GM18511 (cell line): ENCODE results near the gene IRX1.

Experiments
- ATAC-seq: cut with Tn5 transposase; IDR thresholded peaks from one replicate; pipeline ENCODE4 v1.9.1; 2021; ENCODE audit warnings: mild to moderate bottlenecking, moderate library complexity; ENCODE audit not compliant: unreplicated experiment

The IRX1 gene

DNA sequence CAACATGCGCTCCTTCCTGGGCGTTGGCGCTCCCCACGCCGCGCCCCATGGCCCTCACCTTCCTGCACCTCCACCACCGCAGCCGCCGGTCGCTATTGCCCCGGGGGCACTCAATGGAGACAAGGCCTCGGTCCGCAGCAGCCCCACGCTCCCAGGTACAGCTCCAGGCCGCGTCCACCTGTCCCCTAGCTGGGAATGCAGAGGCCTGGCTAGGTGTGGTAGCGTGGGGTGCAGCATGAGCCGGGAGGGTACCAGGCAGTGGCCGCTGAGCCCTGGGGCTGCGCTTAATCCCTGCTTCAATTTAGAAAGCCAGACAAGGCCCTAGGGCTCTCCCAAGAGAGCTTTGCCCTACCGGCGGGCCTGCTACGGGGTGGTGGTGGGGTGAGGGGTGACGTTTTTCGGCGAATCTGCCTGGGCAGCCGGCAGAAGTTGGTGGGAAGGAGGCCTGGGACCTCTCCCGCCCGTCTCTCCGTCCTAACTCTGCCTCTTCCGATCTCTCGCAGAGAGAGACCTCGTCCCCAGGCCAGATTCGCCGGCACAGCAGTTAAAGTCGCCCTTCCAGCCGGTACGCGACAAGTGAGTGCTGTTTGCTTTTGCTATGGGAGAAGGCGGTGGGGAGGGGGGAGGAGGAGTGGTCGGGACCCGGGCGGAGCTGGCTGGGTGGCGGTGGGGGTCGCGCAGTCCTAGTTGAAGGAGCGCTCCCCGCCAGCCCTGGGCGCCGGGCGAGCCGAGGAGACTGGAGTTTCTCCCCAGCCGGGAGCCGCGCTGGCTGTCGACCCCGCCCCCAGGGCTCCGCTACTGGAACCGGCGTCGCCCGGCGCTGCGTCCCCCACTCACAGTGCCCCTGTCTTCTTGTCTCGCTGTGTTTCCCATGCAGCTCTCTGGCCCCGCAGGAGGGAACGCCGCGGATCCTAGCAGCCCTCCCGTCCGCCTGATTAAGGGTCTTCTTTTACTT is 4.8 kb downstream of the IRX1 start:
- ATAC-seq, result no peak

DNA sequence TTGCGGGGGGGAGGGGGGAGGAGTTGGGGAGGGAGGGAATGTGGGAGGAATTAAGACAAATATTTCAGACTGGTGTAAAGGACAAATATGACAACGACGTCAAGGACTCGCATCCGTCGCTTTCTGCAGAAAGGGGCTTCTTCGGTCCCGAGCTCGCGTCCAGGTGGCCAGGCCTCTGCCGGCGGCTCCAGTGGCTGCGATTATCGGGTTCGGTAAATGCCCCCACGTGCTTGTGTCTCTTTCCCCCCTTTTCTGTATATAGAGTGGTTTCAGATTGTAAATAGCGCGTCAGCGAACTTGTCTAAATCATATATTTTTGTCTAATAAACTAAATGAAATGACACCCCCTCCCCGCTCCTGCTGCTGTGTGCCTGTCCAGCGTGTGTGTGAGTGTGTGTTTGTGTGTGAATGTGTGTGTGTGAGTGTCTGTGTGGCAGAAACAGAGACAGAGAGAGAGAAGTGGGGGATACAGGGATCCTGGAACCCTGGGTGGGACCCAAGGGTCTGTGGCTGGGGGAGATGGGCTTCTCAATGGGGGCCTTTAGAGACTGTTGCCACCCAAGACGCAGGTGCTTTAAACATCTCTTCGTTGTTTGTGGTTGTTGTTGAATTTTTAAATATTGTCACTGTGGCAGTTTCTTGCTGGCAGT is 5.6 kb downstream of the IRX1 start:
- no peak for ATAC-seq

DNA sequence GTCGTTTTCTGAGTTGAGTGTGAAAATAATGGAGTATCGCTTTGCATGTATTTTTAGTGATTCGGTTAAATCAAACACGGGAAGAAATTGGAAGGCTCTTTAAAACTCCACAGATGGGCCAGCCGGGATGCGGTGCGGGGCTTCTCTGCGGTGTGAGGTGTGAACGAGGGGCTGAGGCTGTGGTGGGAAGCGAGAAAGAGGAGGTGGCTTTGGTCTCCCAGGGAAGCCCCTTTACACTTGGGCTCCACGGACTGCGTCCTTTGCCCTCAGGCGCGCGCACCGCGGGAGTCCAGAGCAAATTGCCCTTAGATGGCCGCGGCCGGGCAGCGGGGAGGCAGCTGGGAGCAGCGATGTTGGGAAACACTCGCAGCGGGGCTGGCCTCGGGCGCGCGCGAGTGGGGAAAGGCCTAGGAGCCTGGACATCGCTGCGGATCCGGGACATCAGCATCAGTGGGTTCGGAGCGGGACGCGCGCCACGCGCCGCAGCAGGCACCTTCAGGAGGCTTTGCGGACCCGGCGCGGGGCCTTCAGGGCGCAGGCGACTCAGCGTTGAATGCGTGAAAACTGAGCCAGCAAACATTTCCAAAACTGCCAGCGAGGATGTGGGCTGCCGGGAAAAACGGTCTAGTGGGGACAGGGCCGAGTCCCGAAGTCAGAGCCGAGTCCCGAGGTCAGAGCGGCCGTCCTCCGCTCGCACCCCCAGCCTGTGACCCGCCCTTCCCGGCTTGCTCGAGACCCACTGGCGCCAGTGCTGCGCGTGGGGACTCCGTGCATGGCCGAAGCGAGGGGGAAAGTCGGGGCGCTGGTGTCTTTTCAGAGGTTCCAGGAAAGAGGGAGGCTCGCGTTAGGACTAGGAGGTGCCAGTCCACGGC is 6.5 kb downstream of the IRX1 start:
- no peak for ATAC-seq

DNA sequence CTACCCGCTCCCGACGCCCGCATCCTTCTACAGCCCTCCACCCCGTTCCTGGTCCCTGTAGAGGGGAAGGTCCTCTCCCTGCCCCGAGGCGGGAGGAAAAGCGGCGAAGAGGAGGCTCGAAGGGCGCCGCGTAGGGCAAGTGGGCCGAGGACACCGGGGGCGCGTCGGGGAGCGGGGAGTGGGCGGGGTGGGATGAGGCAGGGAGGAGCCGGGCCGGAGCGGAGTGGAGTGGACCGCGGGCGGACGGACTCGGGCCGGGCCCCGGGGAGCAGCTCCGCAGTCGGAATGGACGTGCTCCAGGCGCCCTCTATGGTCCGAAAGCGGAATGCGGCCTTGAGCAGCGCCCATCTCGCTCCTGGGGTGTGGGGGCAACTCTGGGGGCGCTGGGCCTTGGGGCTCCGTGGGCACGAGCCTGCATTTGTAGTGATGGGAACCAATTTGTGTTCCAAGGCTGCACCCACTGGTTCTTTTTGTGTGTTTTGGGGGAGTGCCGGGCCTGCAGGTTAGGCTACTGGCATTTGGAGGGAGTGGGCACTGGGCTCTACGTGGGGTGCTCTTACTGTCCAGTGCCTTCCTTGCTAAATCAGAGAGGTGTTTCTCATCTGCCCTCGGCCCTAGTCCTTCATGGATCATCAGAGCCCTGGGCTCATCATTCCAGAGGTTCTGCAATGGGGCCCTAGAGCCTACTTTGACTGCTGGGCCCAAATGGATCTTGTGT is 7.3 kb downstream of the IRX1 start:
- ATAC-seq, result no peak

DNA sequence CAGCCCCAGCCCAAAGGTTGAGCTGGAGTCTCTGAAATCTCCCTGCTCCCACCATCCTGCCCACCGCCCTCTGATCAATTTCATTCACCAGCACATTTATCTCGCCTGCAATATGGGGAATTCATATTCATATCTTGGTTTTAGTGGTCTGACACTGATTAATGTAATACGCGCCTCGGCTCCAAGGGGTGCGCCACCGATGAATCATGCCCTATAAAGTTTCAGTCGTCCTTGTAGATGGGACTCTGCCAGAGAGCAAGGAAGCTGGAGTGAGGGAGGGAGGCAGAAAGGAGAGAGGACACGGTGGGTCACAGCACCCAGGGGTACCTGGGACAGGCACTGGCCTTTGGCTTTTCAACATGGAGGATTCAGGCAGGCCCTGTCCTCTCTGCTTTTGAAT is 8.9 kb downstream of the IRX1 start:
- no peak for ATAC-seq

DNA sequence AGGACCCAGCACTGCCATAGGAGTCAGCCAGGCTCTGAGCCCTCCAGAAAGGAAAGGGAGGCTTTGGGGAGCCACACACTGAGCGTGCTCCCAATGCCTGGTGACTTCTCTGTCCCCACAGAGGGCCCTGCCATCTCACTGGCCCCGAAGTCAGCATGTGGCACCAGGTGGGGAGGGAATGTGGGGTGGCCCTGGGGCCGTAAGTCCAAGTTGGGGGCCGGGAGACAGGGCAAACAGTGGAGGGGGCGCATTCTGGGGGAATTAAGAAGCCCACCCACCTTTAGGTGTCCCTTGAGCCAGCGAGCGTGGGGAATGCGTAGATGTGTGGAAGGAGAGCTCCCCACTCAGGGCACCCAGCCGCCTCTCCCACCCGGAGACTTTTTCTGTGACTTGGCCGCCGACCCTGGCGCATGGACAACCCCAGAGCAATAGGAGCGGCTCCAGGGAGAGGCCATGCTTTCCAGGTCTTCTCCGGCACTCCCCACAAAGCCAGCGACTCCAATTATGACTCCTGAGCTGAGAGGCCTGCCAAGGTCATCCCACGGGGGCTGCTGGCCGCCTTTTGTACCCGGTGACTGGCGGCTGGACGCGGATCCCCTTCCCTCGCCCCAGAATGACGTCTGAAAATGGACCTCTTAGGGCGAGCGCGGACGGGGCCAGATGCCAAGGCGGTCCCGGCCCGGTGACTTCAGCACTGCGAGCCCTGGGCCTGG is 9.8 kb downstream of the IRX1 start:
- no peak for ATAC-seq

DNA sequence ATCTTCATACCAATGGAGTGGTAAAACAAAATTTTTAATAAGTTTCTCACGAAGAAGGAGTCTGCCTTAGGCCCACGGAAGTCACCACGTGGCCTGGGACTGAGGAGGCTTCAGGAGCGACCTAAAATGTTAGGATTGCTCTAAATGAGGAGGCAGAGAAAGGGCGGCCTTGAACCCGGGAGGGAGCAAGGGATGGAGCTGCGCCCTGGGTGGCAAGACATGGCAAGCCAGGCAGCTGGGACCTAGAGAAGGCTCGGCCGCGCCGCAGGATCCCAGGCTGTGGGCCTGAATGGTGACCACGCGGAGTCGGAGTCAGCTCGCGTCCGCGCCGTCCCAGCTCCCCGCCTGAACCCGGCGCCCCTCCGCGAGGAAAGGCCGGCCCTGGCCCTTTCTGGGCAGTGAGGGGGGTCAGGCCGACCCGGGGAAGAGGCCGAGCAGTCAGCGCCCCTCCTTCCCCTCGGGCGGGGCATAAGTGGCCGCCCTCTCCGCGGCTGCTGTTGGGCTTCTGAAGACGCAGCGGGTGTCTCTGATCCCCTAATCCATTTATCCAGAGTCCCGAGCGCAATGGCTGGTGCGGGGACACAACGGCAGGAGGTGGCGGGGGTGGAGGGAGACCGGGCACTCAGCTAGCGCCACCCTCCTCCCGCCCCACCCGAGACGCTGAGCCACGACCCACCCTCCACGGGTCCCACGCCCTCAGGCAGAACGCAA is 10.6 kb downstream of the IRX1 start:
- no peak for ATAC-seq

DNA sequence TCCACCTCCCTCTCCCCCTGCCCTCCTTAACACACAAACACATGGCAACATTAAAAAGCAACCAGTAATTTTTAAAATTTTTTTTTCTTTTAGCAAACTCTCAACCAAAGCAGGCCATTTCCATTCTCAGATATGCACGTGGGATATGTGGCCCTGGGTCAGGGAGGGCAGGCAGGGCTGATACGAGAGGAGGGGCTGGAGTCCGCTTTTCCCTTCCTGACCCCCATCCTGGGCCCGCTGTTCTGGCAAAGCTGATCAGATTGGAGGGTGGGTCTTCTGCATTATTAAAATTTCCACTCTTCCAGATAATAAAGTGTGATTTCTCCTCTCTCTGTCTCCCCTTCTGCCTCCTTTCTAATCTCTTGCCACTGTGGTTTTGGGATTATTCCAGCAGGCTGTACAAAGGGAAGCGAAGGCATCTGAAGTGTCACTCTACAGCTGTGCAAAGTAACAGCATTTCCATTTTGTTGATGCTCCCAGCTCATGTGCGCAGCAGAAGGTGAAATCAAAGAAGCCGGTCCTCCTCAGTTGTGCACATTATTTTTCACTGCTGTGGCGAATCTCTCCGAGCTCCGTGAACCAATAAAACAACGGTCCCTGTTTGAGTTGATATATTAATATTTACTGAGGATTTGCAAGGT is 12.0 kb downstream of the IRX1 start:
- ATAC-seq, result no peak

DNA sequence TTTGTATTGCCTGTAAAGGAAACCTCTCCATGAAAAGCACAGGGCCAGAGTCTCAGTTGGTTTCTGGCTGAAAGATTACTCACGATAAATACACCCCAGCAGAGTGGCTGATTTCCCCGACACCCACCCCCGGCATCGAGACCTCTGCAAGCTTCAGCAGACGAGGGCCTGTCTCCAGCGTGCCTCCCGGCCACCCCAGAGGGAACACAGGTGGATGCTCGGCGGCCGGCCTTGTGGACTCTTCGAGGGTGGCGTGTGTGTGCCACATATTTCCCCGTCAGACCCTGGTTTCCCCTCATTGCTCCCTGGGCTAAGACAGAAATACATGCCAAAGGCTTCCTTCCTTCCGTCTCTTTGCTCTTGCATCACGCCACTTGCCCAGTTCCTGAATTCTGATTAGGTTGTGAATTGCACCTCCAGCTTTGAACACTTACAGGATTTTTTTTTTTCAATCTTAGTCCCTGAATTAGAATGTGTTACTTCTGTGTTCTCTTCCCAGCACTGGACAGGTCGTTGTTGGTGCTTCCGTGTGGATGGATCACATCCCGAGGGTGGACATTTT is 13.6 kb downstream of the IRX1 start:
- ATAC-seq, result no peak

DNA sequence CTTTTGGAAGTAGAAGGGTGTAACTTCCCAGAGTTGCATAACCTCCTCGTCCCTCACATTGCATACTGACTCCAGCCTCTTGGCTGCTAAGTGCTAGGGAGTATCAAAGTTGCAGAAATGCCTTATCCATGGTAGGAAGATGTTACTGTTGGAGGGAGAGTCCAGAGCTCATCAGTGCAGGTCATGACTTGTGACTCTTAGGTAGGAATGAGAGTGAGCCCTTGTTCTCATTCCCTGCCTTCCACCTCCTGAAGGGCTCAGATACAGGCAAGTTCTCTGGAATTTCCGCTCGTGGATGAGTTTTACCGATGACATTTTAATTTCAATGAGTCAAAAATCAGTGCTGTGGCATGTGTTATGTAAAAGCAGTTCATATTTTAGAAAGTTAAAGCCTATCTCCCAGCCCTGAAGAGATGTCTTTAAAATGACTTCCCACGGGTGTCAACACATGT is 17.0 kb downstream of the IRX1 start:
- no peak for ATAC-seq

DNA sequence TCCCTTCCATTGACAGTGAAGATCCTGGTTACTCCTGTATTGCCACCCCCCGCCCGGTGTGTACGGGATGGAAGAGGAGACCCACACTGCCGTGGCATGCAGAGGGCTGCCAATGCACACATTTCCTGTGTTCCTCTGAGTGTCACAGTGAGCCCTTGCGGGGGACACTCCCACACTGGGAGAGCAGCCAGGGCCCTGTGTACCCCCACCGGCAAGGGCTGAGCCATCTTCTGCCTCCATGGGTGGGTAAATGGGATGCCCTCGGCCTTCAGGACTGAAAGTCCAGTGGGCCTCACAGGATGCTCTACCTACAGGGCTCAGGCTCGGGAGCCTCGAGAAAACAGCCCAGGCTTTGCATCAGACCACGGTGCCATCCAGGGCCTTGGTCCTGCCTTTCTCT is 18.1 kb downstream of the IRX1 start:
- ATAC-seq, result no peak

DNA sequence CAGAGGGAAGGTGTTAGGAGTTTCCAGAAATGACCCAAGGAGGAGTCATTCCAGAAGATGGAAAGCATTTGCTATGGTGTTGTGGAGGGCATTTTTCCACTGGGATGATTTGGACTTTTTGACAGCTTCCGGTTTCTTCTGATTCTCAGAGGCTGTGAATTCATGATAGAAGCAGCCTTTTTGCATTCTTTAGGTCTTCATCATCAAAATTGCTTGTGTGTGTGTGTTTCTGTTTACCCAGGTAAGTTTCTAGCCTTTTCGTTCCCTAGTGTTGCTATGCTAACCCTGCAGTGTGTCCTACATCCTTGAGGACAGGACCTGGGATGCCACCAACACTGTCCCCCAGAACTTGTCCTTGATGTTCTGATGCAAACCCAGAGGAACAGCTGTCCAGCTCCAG is 19.6 kb downstream of the IRX1 start:
- no peak for ATAC-seq

DNA sequence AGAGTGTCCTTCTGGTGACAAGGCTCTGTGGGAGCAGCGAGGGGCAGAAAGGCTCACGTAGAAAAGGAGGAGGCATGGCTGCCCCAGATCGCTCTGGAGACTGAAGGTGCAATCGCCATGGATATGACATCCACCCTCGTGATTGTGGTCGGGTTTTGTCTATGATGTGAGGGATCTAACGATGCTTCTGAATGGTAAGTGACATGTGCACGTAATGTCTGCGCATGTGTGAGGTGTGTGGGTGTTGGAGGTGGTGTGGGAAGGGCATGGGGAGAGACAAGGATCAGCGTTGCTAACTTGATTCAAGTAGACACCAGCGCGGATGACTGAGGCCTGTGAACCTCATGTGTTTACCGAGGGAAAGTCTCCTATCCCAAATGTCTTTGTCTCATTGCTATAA is 20.2 kb downstream of the IRX1 start:
- no peak for ATAC-seq

DNA sequence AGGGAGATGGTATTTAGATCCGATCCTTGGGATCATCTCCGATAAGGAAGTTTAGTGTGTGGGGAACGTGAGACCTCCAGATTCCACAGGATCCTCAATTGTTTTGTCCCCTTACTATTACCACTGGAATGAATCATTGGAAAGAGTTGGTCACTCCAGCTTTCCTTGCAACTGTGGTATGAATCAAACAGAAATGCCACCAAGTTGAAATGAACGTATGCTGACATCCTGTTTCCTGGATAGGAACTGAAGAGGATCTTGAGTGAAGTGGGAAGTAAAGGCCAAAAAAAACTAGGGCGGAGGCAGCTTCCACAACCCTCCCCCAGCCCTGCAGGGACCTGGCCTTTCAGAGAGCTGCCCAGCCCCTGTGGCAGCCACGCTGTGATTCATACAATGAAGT is 23.9 kb downstream of the IRX1 start:
- ATAC-seq, result no peak

DNA sequence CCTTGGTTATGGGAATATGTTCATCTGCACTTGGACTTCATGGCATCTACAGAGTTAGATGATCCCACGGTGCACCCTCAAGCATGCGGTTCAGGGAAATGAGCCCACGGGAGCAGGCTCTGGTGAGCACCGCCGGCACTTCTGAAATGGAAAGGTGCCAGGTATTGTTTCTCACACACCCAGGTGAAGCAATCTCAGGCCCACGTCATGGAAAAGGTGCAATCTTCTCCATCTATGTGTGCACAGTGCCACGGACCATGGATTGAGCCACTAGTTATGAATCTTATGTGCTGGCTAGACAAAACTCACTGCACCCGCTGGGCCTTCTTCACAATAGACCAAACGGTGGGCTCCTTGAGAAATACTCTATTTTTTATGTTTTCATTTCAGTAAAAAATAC is 27.3 kb downstream of the IRX1 start:
- ATAC-seq, result no peak

DNA sequence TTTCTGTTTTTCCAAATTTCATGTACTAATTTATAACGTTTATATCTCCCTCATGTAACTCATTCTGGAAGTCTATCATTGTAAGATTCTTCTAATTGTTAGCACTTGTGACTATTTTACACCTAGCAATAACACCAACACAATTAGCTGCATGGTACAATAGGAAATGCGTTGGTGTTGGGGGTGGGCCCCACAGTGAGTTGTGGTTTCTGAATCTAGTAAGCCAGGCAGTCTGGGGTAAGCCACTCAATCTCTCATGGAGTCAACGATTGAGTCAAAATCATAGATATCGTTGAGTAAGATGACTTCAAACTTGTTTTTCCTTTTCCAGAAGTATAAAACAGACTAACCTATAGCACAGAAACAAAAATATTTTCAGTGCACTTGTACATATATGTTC is 30.0 kb downstream of the IRX1 start:
- no peak for ATAC-seq

DNA sequence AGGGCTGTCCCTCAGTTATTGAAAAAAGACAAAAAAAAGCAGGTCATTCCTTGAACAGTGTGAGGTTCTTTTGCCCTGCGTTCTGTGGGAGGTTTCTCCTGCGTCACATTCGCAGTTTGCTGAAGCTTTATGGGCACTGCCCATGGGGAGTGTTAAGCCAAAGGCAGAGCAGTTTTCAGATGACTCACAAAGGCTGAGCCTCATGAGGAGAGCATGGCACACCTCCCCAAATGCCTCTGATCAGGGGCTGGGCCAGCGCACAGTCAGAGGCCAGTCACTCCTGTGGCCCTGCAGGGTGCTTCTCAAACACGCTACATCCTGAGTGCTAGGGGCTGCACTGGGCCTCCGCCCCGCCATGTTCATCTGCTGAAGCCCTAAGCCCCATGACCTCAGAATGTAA is 38.4 kb downstream of the IRX1 start:
- no peak for ATAC-seq

DNA sequence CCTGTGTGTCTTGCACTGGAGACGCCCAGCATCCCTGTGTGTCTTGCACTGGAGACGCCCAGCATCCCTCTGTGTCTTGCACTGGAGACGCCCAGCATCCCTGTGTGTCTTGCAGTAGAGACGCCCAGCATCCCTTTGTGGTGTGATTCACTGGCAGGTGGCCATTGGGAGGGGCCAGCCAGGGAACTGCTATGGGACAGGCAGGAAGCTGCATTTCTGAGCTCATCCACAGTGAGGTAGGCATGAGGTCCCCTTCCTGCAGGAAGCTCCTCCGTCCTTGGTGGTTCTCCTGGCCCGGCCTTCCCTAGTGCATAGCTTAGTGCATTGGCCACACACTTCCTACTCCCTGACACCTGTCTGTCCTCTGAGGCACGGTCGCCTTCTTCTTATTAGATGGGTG is 43.5 kb downstream of the IRX1 start:
- ATAC-seq, result no peak

DNA sequence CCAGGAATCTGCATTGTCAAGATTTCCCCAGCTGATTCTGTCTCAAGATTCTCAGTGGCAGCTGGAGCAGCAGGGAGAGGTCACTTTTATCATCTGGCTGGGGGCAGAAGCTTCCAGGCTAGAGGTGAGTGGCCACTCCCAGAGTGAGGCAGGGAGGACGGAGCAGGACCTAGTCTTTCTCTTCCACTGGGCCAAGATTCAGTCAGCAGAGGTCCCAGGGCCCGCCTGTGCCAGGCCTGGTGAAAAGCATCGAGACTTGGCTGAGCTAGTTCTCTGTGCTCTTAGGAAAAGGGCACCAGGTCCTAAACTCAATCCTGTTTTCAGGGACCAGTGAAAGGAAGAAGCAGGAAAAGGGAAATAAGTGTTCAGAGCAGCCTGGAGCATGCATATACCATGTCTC is 46.6 kb downstream of the IRX1 start:
- no peak for ATAC-seq
